GM18502 (cell line): Measurements from ENCODE around the gene PIR.

Source experiments
- ATAC-seq: cut with Tn5 transposase; IDR thresholded peaks from one replicate; pipeline ENCODE4 v1.9.1; 2021; ENCODE audit warnings: mild to moderate bottlenecking; ENCODE audit not compliant: unreplicated experiment, poor library complexity

Gene PIR

DNA sequence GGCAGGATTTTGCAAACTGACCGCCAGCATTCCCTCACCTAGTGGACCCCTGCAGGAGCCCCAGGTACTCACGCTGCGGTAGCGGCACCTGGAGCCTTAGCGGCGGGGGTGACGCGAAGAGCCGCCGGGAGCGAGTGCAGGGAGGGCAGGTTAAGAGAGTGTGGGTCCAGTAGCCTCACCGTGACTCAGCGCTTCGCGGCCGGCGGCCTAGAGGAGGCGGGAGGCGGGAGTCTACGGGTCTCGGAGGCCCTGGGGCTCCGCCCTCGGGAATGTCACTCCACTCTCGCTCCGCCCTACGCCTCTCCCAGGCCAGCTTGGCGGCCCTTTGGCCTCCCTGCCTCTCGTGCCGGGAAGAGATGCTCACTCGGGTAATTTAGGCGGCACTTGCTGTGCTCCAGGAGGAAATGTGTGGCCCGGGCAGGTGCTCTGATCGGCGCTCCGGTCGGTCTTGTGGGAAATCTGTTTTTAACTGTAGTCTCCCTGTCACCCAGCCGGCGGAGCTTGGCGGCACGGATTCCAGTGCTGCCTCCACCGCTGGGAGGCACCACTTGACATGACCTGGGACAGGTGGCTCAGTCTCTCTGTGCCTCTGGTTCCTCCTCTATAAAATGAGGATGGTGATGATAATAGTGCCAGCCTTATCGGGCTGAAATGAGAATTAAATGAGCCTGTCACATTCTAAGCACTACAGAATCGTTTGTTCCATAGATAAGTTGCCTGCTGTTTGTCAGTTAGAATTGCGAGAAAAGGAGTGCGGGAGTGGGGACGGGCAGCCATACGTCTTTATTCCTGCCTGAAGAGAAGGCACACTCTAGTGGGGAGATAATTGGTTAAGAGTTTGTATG, at the start of gene PIR:
TSS of gene PIR (minus strand) at position 216 of the 845 bp plus-strand sequence. CDS start 2,076 bp downstream, outside the sequence.
- peak; percentile 97 for ATAC-seq

GRCh38 chrX:15530318-15530717, 37.2 kb upstream of the PIR start:
- no peak for ATAC-seq

GRCh38 chrX:15529165-15529564, 36.0 kb upstream of the PIR start:
- ATAC-seq = no peak

GRCh38 chrX:15525664-15526416, 32.7 kb upstream of the PIR start:
- ATAC-seq = no peak

- ATAC-seq = no peak
These were observed 31.3 kb upstream of the PIR start for GRCh38 chrX:15524417-15524816.

GRCh38 chrX:15523088-15523487, 30.0 kb upstream of the PIR start:
- ATAC-seq = no peak

GRCh38 chrX:15522464-15522863, 29.3 kb upstream of the PIR start:
- no peak for ATAC-seq

DNA sequence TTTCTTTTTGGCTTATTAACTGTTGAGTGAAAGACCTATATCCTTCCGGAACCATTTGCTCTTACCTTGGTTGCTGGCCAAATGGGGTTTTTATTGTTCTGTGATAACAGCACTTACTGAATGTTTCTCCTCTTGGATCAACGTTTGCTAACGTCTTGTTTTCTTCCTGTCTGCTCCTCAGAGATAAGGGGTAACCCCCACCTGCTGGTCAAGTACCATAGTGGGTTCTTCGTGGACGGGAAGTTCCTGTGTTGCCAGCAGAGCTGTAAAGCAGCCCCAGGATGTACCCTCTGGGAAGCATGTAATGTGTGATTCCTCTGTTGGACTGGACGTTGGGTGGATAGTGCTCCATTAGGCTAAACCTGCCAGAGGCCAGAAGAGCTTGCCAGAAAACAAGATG, 22.8 kb upstream of the PIR start:
- no peak for ATAC-seq

DNA sequence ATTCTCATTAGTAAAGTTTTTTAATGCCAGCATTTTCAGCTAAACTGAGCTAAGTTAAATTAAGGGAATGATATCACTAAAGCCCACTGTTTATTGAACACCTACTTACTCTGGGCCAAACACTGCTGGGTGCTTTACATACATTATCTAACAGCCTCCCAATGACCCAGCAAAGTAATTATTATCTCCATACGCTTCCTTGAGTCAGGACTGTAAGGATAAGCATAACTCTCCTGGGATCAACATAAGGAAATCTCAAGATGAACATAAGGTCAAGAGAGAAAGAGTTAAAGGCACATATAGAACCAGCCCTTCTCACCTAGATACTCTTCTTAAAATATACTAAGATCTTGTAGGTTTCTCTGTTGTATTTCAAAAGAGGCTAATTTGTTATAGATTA, 21.1 kb upstream of the PIR start:
- no peak for ATAC-seq

GRCh38 chrX:15512401-15512965, 19.4 kb upstream of the PIR start:
- ATAC-seq = no peak

DNA sequence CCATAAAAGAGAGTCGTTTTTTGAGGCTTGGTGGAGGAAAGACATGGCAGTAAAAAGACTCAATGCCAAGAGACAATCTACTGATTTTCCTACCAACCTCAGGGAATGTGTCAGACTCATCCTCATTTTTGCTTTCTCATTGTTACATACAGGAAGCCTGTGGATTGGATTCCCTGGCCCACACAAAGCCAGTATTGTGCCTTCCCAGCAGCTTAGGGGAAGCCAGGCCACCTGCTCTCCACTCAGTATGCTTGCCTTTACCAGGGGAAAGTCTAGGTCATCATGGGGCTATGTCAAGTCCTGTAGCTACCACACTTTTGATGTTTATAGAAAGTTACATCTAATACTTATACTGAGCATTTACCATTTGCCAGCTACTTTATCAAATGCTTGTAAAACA, 18.4 kb upstream of the PIR start:
- no peak for ATAC-seq

DNA sequence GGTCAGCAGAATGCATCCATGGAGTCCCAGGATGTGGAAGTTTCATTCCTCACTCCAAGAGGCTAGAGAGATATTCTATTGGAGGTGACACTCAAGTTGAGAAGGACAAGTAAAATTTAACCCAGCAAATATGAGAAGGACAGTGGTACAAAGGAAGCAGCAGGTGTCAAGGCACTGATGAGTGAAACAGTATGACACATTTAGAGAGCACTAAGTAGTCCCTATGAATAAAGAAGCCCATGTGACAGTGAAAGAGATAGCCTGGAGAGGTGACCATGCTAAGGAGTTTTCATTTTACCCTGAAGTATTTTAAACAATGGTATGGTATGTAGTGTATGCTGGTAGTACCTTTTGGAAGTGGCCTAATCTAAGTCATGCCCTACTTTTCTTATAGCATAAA, 16.7 kb upstream of the PIR start:
- ATAC-seq = no peak

- ATAC-seq = no peak
These were observed 13.9 kb upstream of the PIR start for GRCh38 chrX:15507005-15507404.

- no peak for ATAC-seq
These were observed 12.0 kb upstream of the PIR start for GRCh38 chrX:15505101-15505500.

- no peak for ATAC-seq
These were observed 11.5 kb upstream of the PIR start for GRCh38 chrX:15504661-15505060.

DNA sequence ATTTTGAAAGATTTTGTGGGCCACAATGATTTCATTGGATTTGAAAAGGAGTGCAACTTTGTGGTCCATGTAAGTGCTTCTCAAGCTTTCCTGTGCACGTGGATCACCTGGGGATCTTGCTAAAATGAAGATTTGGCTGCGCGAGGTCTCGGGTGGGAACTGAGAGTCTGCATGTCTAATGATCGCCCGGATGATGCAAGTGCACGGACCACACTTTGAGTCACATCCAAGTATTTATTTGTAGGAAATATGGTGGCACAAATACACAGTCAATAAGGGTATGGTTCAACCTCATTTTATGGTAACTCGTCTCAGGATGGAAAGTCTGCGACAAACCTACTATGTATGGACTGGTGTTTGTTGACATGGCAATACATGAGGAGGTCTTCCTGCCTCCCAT, 8.4 kb upstream of the PIR start:
- ATAC-seq = no peak

DNA sequence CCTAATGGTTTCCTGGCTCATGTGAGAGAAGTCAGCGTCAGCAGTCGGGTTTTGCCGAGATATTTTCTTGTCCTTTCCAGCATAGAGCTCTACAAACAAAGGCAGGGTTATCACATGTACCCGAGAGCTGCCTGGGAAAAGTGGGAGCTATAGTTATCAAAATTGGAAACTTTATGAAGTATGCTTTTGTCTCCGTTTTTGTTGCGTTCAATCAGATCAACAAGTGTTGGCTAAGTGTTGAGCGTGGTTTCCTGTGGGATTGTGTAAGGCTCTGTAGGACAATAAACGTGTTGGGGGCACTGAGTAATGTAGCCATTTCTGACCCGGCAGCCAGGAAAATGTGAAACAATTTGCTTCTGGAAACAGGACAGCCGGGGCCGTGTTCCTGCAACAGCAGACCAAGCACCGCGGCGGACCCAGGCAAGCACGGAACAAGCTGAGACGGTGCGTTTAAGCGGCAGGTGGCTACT, 7.4 kb upstream of the PIR start, which contains the start of gene BMX:
TSS of gene BMX (plus strand) at position 311 of the 470 bp plus-strand sequence. CDS start 7,547 bp downstream, outside the sequence.
- no peak for ATAC-seq

DNA sequence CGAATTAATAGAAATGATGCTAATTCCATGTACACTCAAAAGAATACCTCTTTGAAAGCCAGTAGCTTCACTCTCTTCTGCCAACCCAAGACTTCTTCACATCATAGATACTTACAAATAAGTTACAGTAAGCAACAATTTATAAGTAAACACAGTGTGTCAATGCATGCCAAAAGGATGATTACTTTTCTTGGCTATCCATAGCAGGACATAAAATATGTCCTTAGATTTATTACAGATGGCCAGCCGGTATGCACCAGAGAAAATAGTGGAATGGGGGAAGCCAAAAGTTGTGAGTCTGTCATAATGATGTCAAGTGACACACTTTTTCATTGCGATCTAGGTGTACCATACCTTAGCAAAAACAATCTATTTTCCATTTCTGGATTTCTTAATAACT, 6.8 kb upstream of the PIR start:
- ATAC-seq = no peak

DNA sequence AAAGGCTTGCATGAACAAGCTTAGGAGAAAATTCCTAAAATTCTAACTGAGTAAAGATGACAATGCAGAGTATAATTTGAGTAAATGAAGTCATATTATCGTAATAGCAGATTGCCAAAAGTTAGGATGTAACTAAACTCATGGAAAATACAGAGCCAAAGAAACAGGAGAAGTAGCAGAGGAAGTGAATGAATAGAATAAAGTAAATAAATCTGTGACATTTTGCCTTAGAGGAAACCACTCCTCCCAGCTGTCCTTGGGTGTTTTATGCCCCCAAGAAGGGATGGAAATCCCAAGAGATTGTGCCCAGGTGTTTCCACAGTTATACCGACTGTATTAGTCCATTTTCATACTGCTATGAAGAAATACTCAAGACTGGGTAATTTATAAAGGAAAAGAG, 5.6 kb upstream of the PIR start:
- ATAC-seq = no peak

DNA sequence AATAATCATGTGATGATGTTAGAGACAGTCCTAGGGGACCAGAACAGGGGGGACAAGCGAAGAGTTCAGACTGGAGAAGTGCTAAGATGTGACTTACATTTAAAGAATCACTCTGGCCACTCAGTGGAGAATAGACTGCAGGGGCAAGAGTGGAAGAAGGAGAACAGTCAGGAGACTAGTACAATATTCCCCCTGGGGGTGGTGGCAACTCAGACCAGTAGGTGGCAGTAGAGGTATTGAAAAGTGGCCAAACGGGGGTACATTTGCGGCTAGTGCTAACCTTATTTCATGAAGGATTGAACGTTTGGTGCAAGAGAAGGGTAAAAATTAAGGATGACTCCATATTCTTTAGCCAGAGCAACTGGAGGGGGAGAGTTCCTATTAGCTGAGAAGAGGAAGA, 4.7 kb upstream of the PIR start:
- ATAC-seq = no peak

DNA sequence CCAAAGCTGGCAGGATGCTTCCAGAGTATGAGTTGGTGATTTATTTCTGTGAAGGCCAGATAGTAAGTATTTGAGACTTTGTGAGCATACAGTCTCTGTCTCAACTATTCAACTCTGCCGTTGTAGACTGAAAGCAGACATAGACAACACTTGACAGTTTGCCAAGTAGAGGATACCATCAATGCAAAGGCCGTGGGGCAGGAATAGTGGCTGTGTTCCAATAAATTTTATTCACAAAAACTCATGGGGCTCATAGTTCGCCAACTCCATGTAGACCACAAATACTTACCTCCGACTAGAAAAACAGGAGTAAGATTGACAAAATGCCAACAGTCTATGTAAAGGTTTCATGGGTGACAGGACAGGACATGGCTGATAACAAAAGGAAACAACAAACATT, 3.7 kb upstream of the PIR start:
- no peak for ATAC-seq
